MM.1S (cell line): ENCODE measurements around the gene TMEM92.

Experiments
- EZH2 ChIP-seq: fragments of 300-600 bp; sonication (generic); optimal IDR thresholded peaks from 2 replicates; pipeline ENCODE3; 2017; ENCODE audit warnings: low read depth, mild to moderate bottlenecking, antibody characterized with exemption, low read length, mixed read lengths
- EZH2phosphoT487 ChIP-seq: fragments of 300-600 bp; sonication (generic); IDR thresholded peaks from 2 replicates; pipeline ENCODE4 v1.6.1; 2018; ENCODE audit warnings: antibody characterized with exemption, low read length
- TF ChIP-seq, protein P1 (sequence below): fragments of 300-600 bp; sonication (generic); IDR thresholded peaks from 2 replicates; pipeline ENCODE4 v1.5.1; 2016; ENCODE audit warnings: antibody characterized with exemption, low read length, mixed read lengths

DNA sequence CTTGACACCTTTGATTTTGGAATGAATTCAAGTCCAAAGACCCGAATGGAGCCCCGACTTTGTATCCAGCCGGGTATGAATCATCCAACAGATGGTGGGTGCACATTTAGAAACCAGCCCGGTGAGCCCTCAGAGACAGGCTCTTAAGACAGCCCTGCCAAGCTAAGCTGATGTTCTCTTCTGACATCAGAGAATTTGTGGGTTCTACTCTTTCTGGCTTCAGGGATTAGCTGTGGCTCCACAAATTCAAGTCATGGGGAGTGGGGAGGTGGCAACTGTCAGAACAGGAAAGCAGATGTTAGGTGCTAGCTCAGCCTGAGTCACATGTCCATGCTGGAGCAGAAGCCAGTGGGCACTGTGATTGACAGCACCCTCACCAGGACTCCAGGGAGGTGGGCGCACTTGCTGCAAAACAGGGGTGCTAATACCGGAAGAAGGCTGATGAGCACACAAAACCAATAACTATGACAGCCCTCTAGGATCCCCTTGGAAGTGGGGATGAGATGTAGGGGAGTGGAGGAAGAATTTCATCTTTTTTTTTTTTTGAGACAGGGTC is 40.3 kb downstream of the TMEM92 start:
- TF ChIP-seq, protein P1, sequence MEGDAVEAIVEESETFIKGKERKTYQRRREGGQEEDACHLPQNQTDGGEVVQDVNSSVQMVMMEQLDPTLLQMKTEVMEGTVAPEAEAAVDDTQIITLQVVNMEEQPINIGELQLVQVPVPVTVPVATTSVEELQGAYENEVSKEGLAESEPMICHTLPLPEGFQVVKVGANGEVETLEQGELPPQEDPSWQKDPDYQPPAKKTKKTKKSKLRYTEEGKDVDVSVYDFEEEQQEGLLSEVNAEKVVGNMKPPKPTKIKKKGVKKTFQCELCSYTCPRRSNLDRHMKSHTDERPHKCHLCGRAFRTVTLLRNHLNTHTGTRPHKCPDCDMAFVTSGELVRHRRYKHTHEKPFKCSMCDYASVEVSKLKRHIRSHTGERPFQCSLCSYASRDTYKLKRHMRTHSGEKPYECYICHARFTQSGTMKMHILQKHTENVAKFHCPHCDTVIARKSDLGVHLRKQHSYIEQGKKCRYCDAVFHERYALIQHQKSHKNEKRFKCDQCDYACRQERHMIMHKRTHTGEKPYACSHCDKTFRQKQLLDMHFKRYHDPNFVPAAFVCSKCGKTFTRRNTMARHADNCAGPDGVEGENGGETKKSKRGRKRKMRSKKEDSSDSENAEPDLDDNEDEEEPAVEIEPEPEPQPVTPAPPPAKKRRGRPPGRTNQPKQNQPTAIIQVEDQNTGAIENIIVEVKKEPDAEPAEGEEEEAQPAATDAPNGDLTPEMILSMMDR, result no peak
- TF ChIP-seq EZH2 (no peak), EZH2phosphoT487 (no peak)
